ENCODE results near the gene IFIT5.
"Not testable (repeated sequence)": the region's sequence is repeated elsewhere in the genome, so short reads cannot be mapped to it uniquely, and the experiment has no call there.

The IFIT5 gene

GRCh38 chr10:89393898-89394297 is 20.5 kb upstream of the IFIT5 start:
- DNase-seq = peak; percentile 19

DNA sequence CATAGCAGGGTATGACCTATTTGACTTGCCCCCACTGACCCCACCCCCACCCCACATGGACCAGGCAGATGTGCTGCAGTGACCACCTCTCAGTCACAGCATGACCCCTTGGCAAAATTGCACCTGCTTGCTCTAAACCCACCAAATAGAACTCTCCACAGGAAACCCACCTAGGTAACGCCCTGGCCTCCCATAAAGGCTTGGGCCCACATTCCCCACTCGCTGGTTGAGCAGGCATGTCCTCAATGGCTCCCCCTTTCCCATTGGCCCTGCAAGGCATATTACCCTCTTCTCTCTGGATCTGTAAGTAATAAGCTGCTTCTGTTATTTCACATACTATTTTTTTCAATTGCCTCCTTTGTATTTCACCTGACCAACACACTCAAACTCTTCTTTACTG is 19.2 kb upstream of the IFIT5 start:
- no peak for DNase-seq

DNA sequence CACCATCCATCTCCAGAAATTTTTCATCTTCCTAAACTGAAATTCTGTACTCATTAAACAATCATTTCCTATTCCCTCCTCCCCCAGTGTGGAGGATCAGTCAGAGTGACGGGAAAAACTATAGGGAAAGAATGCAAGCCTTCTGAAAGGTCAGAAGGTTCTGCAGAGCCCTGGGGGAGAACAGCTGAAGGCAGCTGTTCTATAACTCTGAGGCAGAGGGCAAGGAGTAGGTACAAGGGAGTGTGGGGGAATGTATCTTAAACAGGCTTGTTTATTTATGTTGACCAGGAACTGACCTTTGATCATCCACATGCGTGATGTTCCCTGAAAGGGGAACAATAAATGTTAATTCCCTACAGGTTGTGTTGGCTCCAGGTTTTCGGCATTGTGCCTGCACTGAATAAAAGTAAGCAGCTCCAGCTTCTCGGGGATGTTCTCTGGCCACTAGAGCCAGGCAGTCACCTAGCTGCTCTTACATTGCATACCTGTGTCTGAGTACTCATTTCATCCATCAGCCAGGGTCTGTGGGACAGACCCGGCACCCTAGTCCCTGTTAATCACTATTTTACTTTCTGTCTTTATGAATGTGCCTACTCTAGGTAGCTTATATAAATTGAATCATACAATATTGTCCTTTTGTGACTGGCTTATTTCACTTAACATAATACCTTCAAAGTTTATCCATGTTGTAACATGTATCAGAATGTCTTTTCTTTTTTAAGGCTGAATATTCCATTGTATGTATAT is 16.2 kb upstream of the IFIT5 start:
- DNase-seq = no peak

DNA sequence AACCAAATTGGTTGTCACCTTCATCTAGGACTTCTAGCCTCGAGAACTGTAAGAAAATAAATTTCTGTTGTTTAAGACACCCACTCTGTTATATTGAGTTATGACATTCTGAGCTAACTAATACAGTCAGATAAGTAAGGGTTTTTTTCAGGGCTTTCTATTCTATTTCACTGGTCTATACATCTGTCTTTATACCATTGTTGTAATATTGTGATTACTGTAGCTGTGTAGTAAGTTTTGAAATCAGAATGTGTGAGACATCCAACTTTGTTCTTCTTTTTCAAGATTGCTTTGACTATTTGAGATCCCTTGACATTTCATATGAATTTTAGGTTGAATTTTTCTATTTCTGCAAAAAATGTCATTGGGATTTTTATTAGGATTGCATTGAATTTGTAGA is 14.4 kb upstream of the IFIT5 start:
- no peak for DNase-seq

DNA sequence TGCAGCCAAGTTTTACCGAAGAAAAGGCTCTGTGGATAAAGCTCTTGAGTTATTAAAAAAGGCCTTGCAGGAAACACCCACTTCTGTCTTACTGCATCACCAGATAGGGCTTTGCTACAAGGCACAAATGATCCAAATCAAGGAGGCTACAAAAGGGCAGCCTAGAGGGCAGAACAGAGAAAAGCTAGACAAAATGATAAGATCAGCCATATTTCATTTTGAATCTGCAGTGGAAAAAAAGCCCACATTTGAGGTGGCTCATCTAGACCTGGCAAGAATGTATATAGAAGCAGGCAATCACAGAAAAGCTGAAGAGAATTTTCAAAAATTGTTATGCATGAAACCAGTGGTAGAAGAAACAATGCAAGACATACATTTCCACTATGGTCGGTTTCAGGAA is 11.3 kb upstream of the IFIT5 start:
- DNase-seq = no peak

GRCh38 chr10:89404104-89405047 is 10.0 kb upstream of the IFIT5 start:
- no peak for DNase-seq

- not testable (repeated sequence) for DNase-seq
Observed at GRCh38 chr10:89406178-89406577, 8.2 kb upstream of the IFIT5 start.

GRCh38 chr10:89407792-89408191 is 6.6 kb upstream of the IFIT5 start:
- DNase-seq = not testable (repeated sequence)

DNA sequence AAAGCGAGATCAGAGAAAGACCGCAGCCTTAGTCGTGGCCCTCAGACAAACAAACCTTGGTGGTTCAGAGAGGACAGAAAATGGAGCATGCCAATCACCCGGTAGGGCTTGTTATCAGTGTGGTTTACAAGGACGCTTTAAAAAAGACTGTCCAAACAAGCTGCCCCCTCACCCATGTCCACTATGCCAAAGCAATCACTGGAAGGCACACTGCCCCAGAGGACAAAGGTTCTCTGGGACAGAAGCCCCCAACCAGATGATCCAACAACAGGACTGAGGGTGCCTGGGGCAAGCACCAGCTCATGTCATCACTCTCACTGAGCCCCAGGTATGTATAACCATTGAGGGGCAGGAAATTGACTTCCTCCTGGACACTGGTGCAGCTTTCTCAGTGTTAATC is 5.1 kb upstream of the IFIT5 start:
- DNase-seq = not testable (repeated sequence)

DNA sequence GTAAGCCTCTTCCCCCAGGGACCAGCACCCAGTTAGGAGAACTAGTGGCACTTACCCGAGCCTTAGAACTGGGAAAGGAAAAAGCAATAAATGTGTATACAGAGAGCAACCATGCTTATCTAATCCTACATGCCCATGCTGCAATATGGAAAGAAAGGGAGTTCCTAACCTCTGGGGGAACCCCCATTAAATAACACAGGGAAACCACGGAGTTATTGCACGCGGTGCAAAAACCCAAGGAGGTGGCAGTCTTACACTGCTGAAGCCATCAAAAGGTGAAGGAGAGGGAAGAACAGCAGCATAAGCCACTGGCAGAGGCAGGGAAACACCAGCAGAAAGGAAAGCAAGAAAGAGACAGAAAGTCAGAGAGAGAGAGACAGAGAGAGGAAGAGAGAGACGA is 3.8 kb upstream of the IFIT5 start:
- DNase-seq = not testable (repeated sequence)

GRCh38 chr10:89411135-89411534 is 3.2 kb upstream of the IFIT5 start:
- DNase-seq = not testable (repeated sequence)

DNA sequence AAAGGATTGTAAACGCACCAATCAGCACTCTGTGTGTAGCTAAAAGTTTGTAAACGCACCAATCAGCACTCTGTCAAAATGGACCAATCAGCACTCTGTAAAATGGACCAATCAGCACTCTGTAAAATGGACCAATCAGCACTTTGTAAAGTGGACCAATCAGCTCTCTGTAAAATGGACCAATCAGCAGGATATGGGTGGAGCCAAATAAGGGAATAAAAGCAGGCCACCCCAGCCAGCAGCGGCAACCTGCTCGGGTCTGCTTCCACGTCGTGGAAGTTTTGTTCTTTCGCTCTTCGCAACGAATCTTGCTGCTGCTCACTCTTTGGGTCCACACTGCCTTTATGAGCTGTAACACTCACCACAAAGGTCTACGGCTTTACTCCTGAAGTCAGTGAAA is 2.1 kb upstream of the IFIT5 start:
- not testable (repeated sequence) for DNase-seq

DNA sequence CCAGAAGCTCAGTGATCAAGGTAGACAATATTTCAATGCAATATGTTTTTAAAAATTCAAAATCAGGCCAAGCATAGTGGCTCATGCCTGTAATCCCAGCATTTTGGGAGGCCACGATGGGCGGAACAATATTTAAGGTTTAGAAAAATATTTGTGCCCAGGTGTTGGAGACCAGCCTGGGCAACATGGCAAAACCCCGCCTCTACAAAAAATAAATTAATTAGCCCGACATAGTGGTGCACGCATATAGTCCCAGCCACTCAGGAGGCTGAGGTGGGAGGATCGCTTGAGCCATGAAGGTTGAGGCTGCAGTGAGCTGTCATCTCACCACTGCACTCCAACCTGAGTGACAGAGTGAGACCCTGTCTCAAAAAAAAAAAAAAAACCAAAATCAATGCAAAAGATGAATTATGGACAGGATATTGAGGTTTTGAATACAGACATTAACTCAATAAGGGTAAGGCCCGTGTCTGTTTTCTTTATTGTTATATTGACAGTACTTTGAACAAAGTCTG is 913 bp upstream of the IFIT5 start:
- no peak for DNase-seq

- peak; percentile 44 for DNase-seq
Observed at GRCh38 chr10:89414879-89415821, 782 bp downstream of the IFIT5 start.

DNA sequence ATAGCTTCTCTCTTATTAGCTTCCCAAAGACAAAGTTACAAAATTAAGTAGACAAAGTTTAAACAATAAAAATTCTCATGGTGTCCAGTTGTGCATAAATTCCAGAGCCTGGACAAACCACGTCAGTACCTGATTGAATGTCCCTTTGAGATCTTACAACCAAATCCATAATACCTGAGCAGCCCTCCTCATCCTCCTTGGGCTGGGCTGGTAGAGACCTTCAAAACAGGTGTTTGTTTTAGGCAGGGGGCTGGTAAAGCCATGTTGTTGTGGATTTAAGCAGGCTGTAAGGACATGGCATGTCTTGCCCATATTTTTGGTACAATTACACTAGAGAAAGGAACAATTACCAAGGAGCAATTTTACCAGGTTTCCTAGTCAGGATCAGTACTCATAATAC is 2.1 kb downstream of the IFIT5 start:
- no peak for DNase-seq

- no peak for DNase-seq
Observed at GRCh38 chr10:89419548-89419947, 5.2 kb downstream of the IFIT5 start.

- DNase-seq = no peak
Observed at GRCh38 chr10:89421018-89421476, 6.7 kb downstream of the IFIT5 start.

DNA sequence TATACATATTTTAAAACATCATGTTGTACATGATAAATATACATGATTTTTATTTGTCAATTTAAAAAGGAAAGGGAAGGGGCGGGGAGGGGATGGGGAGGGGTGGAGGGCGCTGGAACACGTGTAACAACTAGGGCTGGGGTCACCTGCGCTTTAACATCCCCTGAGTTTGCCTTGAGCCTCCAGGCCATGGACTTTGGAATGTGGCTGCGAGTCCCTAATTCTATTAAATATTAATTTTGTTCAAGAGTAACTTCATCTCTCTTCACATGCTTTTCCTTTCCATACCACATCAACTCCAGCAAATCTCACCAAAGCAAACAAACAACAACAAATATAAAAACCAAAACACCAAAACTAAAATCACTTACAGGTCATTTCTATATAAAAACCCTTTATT is 10.6 kb downstream of the IFIT5 start:
- DNase-seq = no peak

DNA sequence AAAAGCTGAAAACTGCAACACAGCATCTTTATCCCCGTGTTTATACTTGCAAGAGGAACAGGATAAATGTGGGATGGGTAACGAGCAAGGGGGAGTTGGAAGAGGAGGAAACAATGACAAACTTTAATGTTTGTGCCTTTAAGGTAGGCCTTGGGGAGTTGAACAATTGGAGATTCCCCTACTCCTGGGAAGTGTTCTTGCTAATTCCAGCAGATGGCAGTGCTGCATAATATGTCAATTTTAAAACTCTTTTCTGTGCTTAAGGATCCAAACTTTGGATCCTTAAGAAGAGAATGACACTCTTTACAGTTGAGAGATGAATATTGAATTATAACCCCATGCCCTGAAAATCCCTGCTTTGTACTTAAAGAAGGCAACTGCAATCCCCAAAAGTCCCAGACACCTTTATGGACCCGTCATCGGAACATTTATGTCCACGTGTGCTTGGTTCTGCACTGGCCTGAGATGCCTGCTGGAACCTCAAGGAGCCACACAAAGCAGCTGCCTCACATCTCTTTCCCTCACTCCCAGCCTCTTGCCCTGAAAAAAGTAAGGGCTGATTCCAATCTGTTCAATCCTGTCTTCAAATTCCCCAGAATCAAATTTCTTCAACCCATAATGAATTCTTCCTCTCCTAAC is 12.0 kb downstream of the IFIT5 start:
- DNase-seq = no peak

GRCh38 chr10:89427629-89428028 is 13.3 kb downstream of the IFIT5 start:
- DNase-seq = no peak

DNA sequence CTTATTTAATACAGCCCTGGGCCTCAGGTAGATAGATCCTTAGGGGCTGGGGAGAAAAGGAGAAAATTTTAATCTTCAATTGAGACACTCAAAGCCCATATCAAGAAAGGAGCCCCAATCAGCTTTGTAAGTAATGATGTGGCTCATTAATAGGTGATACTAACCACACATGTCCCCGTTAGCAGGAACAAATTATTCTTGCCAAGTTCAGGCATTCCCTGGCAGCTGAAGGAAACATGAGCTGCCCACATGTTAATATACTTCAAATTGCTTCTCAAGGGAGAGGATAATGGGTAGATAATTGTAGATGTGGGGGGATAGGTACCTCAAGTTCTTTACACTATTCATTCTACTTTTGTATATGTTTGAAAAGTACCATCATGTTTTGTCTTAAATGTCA is 14.5 kb downstream of the IFIT5 start:
- DNase-seq = peak; percentile 9

GRCh38 chr10:89431977-89432376 is 17.6 kb downstream of the IFIT5 start:
- no peak for DNase-seq
